HL-60 (cell line): Measurements from ENCODE around the gene VWA5B2.

ENCODE experiments used
- CTCF ChIP-seq: IDR thresholded peaks from one replicate; pipeline ENCODE4 v1.5.1; 2011; ENCODE audit warnings: low read length, control low read depth, inconsistent platforms; ENCODE audit not compliant: insufficient read depth
- REST ChIP-seq: IDR thresholded peaks from 2 replicates; pipeline ENCODE4 v1.6.1; 2012; ENCODE audit warnings: low read depth; ENCODE audit not compliant: insufficient replicate concordance

- TF ChIP-seq CTCF (no peak), REST (peak; percentile 89)
These were observed 30.7 kb downstream of the VWA5B2 start for GRCh38 chr3:184259878-184260723.
